GM06990 (cell line): Measurements from ENCODE around the gene ATP7B.

ENCODE experiments used
- DNase-seq: peaks from one replicate; pipeline ENCODE4 v3.0.0-alpha.2; 2011; ENCODE audit not compliant: insufficient read length; ENCODE audit errors: extremely low read depth
- H3K27me3 ChIP-seq: replicated peaks from 2 replicates; pipeline ENCODE4 v1.6.0; 2011; ENCODE audit warnings: low read length; ENCODE audit not compliant: control insufficient read depth, insufficient read depth
- H3K36me3 ChIP-seq: 2 replicates; pipeline ENCODE4 v1.5.1; 2011; ENCODE audit warnings: low read length; ENCODE audit not compliant: control insufficient read depth, insufficient read depth
- H3K4me3 ChIP-seq: replicated peaks from 2 replicates; pipeline ENCODE4 v1.5.1; 2011; ENCODE audit warnings: low read depth, mild to moderate bottlenecking, control low read depth, low read length
- CTCF ChIP-seq: IDR thresholded peaks from 2 replicates; pipeline ENCODE4 v1.5.1; 2011; ENCODE audit warnings: low read length, control low read depth, mild to moderate bottlenecking, inconsistent platforms; ENCODE audit not compliant: insufficient read depth, poor library complexity, severe bottlenecking

The ATP7B gene

GRCh38 chr13:51981355-51981754 is 29.9 kb downstream of the ATP7B start:
- DNase-seq, result no peak
- Histone ChIP-seq H3K27me3 (no peaks in the 10 kb centered on the region; the same call in 1 of the 2 replicates), H3K4me3 (no peak overlapping the region), H3K36me3 (no peaks in the 10 kb centered on the region)
- TF ChIP-seq CTCF, result no peak

GRCh38 chr13:51980908-51981307 is 30.3 kb downstream of the ATP7B start:
- DNase-seq, result no peak
- TF ChIP-seq CTCF, result no peak
- no peaks in the 10 kb centered on the region for H3K36me3 ChIP-seq
- H3K4me3 ChIP-seq, result no peak overlapping the region
- H3K27me3 ChIP-seq, result no peaks in the 10 kb centered on the region; the same call in 1 of the 2 replicates

GRCh38 chr13:51978796-51979556 is 32.3 kb downstream of the ATP7B start:
- no peaks in the 10 kb centered on the region for H3K36me3 ChIP-seq
- TF ChIP-seq CTCF, result no peak
- H3K27me3 ChIP-seq, result no peaks in the 10 kb centered on the region; the same call in 1 of the 2 replicates
- no peak overlapping the region for H3K4me3 ChIP-seq
- no peak for DNase-seq

GRCh38 chr13:51977625-51978024 is 33.6 kb downstream of the ATP7B start:
- DNase-seq, result no peak
- no peak for TF ChIP-seq CTCF
- H3K27me3 ChIP-seq, result no peaks in the 10 kb centered on the region; the same call in 1 of the 2 replicates
- no peak overlapping the region for H3K4me3 ChIP-seq
- no peaks in the 10 kb centered on the region for H3K36me3 ChIP-seq

- H3K36me3 ChIP-seq, result no peaks in the 10 kb centered on the region
- DNase-seq, result no peak
- no peaks in the 10 kb centered on the region; the same call in 1 of the 2 replicates for H3K27me3 ChIP-seq
- H3K4me3 ChIP-seq, result no peak overlapping the region
- TF ChIP-seq CTCF, result no peak
Measured at GRCh38 chr13:51976890-51977289, 34.4 kb downstream of the ATP7B start.

- TF ChIP-seq CTCF, result no peak
- no peaks in the 10 kb centered on the region for H3K36me3 ChIP-seq
- DNase-seq, result no peak
- no peaks in the 10 kb centered on the region; the same call in 1 of the 2 replicates for H3K27me3 ChIP-seq
- no peak overlapping the region for H3K4me3 ChIP-seq
Measured at GRCh38 chr13:51976423-51976822, 34.8 kb downstream of the ATP7B start.
